GM21825 (cell line): ENCODE data around the gene VAV2.
A peak's percentile ranks its signal among the peaks of the same experiment; 100 is the strongest.

Source experiments
- ATAC-seq: cut with Tn5 transposase; IDR thresholded peaks from one replicate; pipeline ENCODE4 v1.9.1; 2021; ENCODE audit warnings: mild to moderate bottlenecking, moderate library complexity; ENCODE audit not compliant: unreplicated experiment

The VAV2 gene

DNA sequence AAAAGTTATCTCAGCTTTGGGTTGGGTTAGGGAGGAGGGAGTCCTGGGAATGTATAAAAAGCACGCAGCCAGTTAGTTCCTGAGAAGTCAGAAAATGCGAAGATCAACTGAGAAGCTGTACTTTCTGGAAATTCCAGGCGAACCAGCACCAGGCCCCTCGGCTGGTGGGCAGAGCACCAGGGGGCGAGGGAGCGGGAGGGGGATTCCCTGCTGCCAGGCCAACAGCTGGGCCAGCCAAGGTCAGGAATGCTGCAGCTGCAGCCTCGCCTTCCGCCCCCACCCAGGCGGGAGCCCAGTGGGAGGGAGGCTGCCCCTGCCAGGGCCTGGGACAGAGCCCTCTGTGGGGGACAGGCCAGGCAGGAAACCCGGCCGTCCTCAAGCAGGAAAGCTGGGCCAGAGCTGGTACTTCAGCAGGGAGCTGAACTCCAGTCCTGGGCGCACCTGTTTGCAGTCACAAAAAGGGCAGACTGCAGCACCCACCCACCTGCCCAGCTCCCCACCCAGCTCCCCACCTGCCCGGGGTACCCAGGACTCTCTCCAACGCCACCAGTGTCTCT, 35.5 kb downstream of the VAV2 start:
- no peak for ATAC-seq

DNA sequence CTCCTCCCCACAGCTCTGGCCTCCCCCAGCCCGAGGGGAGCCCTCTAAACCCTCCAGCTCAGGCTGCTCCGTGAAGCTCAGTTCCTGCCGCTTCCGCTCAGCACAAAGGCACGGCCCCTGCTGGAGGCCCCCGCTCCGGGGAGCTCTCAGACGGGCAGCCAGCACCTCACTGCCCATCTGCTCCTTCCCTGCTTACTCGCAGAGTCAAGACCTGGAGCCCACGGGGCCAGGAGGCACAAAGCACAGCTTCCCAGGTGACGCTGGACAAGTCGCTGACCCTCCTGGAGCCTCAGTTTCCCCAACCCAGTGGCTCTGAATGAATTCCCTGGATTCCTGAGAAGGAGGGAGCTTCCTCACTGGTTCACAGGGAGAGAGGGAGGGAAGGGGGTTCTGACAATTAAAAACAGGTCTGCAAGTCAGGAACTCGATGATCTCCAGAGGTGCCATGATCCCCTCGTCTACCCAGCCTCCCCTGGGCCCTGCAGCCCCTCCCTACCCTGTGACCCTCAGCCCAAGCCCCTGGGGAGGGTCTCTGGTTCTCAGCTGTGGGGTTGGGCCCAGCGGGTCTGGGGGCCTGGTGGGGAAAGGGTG, 36.2 kb downstream of the VAV2 start:
- ATAC-seq: no peak

DNA sequence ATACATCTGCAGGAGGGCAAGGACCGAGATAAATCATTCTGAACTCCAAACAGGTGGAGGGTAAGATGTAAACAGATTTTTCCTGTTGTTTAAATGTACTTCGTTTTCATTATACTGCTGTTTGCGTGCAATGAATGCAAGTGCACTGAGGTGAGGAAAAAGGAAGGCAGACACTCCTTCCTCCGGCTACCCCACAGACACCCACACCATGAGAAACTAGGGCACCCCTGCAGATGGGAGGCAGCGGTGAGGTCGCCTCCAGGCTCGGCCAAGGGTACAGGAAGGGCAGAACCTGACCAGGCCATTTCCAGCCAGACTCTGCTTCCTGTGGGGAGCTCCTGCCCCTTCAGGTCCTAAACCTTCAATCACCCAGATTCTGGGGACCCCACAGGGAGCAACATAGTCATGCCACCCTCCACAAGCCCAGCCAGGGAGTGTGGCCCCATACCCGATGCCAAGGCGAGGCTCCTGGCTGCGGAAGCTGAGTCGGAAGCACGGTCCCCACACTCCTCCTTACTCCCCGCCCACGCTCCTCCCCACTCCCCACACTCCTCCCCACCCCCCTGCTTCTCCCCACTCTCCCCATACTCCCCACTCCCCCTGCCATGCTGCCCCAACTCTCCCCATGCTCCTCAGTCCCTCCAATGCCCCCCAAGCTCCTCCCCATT, 37.1 kb downstream of the VAV2 start:
- no peak for ATAC-seq

DNA sequence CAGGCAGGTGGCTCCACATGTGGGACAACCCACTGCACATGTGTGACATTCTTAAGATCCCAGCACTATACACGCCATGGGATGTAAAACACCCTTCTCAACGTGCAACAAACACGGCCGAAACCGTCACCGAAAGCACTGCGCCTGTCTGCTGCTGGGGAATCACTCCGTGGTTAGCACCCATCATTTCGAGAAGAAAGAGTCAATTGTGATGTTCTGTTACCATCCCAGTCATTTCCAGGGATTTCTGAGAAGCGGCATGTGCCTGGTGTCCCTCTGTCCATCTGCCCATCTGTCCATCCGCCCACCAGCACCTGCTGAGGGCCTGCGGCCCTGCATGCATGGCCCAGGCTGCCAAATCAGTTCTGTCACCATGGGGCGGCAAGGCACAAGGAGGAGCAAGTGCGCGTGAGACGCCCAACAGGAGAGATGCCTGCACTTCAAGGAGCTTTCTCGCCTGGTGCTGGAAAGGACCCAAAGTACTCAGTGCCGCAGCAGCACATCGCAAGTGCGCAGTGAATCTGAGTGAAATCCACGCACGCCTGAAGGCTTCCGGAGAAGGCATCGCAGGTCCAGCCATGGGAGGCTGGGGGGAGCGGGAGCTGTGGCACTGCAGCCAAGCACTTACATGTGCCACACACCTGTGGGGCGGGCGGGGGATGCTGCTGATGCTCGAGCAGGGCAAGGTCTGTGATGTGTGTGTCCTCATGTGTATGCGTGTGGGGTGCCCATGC, 38.0 kb downstream of the VAV2 start:
- ATAC-seq: no peak

DNA sequence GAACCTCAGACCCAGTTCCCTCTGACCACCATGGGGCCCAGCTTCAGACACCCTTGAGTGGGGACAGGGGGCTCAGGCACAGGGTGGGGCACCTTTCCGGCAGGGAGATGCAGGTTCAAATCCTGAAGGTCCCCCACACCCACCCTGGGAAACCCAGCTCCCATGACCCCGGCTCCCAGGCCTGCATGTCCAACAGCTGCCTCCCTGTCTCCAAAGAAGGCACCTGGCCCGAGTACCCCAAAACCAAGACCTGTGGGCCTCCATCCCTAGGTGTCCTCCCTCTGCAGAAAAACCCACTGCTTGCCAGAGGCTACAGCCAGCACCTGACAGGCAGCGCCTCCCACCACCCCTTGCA, 38.5 kb downstream of the VAV2 start:
- ATAC-seq: no peak

DNA sequence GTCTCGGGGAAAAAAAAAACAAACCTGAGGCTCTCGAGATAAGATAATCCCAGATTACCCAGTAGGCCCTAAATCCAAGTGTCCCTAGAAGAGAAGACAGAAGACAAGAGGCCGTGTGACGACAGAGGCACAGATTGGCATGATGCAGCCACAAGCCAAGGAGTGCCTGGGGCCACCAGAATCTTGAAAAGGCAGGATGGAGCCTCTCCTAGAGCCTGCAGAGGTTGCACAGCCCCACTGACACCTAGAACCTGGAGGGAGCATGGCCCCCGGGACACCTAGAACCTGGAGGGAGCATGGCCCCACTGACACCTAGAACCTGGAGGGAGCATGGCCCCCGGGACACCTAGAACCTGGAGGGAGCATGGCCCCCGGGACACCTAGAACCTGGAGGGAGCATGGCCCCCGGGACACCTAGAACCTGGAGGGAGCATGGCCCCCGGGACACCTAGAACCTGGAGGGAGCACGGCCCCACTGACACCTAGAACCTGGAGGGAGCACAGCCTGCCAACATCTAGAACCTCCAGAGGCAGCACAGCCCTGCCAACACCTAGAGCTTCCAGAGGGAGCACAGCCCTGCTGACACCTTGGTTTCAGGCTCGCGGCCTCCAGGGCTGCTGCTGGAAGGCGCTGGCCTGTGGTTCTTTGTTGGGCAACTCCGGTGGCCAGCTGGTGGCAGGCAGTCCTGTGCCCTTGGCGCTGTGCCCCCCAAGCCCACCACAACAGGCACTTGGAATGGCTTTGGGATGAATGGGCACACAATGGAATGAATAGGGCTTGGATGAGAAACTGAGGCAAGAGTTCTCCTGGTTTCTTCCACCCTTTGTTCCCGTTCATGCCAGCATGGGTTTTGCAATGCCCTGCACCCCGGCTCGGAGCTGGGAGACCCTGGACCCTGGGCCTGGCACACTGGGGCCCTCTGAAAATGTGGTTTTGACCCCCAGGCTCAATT, 39.2 kb downstream of the VAV2 start:
- ATAC-seq: no peak

DNA sequence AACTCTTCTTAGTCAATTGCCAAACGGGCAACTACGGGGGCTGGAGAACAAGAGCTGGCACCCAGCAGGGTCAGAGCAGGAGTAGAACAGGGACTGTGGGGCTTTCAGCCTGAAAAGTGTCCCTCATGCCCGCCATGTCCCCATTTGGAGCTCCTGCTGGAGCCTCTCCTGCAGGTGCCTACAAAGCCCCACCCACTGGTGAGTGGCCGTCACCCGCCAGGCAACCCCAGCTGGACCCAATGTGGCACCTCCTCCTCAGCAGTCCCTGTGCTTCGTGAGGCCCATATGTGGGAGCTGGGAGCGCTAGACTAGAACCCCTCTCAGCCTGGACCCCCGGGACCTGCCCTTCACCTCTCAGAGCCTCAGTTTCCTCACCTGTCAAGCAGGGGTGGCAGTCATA, 40.9 kb downstream of the VAV2 start:
- ATAC-seq: no peak

DNA sequence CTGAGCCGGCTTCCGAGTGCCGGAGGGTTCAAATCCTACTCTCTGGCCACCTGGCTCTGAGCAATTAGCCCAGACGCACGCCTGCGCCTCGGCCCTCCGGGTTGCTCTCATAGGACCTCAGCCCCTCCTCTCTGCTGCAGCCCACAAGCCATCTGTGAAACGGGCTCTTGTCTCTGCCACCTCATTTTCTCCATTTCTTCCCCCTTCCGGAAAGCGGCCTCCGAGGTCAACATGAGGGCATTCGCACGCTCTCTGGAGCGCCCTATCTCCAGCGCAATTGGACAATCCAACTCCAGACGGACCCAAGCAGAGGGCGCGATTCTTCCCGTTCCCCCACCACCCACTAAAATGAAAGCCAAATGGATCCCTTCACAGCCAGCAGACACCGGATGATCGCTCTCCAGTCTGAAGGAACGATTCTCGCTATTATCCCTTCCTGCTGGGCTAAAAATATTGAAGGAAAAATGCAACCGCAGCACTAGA, 41.5 kb downstream of the VAV2 start:
- no peak for ATAC-seq

DNA sequence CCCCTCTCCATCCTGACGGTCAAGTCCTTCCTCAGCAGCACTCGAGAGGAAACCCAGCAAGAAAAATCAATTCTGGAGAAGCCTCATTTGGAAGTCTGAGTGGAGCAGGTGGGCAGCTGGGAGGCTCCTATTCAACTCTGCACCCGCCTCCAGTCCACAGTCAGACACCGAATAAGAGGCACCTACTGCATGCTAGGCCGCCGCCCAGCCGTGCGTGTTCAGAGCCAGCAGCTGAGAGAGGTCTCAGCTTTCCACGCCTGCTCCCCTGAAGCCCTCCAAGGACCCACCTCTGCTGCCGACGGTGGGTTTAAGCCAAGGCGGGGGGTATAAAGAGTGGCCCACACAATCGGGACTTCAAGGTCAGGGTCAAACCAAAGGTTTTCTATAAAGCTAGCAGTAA, 41.9 kb downstream of the VAV2 start:
- no peak for ATAC-seq

DNA sequence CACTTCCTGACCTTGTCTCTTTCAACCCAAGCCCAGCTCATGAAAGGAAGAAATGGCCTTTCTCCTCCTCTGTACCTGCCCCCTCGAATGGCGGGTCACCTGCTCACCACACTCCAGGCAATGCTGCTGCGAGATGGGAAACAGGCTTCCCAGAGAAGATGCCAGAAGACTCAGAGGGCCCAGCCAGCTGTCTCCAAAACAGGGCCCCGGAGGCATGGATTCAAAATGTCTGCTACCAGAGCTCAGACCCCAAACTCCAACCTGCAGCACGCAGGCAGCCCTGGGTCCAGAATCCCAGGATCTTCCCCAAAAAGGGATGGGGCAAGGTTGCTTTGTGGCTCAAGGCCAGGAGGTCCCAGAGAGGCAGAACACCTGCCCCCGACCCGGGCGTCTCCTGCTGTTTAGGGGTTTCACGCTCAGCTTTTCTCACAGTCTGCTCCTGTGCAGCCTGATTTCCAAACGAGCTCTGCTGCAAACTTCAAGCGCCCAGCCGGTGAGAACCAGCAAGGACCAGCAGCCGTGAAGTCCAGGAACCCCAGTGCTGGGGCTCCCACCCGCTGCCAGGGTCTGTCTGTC, 42.5 kb downstream of the VAV2 start:
- no peak for ATAC-seq

DNA sequence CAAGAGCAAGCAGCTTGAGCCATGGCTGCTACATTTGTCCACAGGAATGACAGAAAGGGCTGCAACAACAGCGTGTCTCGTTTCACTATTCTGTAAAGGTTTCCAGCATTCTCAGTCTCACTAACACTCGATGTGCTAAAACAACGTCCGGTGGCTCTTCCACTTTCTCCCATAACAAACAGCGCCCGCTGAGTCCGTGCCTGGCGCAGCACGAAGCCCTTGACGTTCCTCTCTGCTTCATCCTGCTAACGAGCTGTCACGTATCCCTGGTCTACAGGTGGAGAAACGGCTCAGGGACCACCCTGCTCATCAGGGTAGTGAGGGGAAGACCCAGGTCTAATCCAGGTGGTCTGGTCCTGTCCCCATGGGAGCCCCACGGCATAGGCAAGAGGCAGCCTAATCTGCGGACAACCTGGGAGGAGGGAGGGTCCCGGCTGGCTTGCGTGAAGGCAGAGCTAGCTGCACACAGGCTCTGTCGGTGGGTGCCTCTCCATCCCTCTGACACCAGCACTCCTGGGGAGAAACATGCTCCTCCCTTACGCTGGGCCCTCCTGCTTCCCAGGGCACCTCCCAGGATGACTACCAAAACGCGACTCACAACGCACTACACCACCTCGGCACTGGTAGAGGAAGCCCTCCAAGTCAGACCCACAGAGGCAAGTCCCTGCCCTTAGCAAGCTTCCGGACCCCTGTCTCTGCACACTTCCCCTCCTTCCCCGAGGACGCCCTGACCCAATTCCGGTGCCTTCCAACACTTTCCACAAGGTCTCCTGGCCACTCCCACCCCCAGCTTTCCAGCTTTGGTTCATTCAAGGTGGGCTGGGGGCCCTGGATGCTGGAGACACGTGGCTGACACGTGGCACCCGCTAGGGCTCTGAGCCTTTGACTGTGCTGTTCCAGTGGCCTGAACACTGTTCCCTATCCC, 43.3 kb downstream of the VAV2 start:
- no peak for ATAC-seq

DNA sequence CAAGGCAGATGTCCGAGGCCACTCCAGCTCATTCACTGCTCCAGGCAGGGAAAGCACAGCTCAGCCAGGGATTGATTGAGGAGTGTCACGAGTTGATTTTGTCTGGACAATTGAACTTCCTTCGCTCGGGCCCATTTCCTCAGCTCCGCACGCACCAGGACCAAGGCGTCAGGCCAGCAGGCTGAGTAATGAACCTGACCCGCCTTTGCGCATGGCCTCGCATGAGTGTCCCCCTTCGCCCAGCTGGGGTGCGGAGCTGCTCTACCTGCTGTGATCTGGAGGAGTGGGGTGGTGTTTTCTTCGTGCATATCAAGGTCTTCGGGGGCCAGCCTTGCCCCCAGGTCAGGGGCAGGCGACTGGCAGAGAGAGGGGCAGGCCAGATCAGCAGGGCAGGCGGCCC, 44.0 kb downstream of the VAV2 start:
- ATAC-seq: no peak

DNA sequence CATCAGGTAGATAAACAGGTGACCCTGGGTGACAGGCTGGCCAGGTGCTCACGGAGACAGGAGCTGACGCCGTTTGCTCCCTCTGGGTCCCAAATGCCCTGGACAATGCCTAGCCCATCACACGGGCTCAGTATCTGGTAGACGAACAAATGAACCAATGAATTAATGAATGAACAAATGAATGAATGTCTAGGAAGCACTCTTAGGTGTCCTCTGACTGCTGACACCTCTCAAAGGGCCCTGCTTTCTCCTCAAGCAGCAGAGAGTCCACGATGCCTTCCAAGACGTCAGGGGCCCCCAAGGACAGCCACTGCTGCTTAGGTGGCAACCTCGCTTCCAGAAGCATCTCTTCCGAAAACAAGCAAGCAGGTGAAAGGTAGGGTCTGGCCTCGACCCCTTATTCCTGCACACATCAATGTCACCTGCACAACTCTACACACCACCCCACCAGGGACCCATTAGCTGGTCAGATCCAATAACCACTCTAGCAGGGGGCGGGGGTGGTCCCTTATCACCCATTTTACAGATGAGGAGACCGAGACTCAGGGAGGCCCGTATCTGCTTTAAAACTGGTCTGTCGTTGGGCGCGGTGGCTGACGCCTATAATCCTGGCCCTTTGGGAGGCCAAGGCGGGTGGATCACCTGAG, 45.2 kb downstream of the VAV2 start:
- no peak for ATAC-seq

DNA sequence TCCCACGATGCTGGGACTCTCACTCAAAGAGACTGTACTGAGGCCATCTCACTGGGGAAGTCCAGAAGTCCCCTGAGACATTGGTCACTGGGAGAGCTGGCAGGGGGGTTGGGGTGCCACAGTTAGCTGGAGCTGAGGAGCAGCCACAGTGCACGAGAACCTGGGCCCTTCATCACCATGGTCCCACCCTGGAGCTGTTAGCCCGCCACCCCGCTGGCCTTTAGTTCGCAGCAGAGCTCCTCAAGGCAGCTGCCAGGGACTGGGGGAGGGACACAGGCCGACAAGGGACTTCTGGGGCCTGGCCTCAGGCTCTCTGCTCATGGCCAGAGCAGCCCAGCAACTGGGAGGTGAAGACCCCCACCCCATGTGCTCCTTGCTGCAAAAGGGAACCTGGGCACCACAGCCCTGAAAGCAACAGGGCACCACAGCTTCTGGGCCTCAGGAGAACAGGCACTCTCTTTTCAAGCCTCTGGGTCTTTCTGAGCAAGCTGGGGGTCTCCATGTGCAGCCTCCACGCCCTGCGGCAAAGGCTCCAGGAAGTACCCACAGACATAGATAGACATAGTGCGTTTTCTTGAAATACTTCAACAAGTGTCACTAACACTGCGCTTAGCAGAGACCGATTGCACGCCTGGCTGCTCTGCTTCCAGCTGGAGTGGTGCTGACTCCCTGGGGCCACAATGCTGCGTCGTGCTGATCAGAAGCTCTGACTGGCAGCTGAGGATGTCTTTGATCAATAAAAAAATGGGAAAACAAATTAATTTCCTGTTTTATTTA, 46.0 kb downstream of the VAV2 start:
- ATAC-seq: peak; percentile 42

DNA sequence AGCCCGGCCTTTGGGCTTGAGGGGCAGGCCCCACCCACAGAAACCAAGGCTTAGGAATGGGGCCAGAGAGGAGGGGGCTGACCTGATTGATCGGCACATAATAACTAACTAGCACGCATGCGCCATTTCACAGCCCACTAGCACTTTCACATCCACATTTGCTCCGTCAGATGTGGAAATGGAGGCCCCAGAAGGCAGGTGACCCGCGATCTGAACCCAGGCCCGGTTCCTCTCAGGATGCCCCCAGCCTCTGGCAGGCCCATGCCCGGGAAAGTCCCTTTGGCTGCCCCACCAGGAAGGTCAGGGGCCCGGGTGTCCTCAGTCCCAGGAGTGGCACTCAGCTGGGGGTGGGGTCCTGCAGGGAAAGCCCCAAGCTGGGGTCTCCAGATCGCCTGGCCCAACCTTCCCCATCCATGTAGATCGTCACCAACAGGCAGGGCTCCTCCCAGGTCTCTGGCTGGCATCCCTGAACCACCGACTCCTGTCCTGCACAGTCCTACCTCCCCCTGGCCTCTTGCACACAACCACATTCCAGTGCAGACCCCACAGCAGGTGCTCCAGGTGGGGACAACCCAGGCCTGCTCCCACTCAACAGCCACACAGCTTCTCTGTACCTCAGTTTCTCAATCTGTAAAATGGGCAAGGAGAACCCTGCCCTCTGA, 46.7 kb downstream of the VAV2 start:
- peak; percentile 52 for ATAC-seq

DNA sequence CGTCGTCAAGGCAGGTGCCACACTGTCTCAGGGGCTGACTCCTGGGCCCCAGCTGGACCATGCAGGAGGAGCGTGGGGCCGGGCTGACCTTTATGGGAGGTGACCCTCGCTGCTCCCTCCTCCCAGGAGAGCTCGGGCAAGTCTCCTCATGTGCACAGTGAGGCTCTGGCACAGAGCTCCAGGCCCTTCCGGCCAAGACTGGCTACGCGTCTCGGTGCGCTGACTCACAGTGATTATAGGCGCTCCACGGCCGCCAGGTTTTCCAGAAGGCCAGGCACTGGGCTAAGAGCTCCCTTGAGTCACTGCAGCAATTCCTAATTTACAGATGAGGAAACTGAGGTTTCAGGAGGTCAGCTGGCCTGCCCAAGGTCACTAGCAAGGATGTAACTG, 47.4 kb downstream of the VAV2 start:
- ATAC-seq: no peak
